Activated CD4-positive, alpha-beta T cell treated with anti-CD3 and anti-CD28 coated beads for 36 hours (primary cell): ENCODE results near the gene PLAAT4. TPM values are rescaled to one million over a fixed set of nuclear protein-coding genes. Genes with fewer than 3 reads are reported as not detected.
"Not testable (repeated sequence)": the region's sequence is repeated elsewhere in the genome, so short reads cannot be mapped to it uniquely, and the experiment has no call there.

ENCODE experiments used
- ATAC-seq: fragments of 200-7000 bp; cut with Tn5 transposase; one replicate; pipeline ENCODE4 v1.10.0; 2021; ENCODE audit warnings: mild to moderate bottlenecking, moderate library complexity
- CTCF ChIA-PET: fragments of 350-600 bp; sonication (Branson Sonifier 250); formaldehyde crosslinking; loops from one replicate; lab custom pipeline; 2021; ENCODE audit warnings: antibody characterized with exemption; lab: Charles Lee
- POLR2A ChIA-PET: fragments of 350-600 bp; sonication (Branson Sonifier 250); formaldehyde crosslinking; loops from one replicate; lab custom pipeline; 2021; ENCODE audit warnings: antibody characterized with exemption, inconsistent platforms; lab: Charles Lee
- DNase-seq: peaks from one replicate; pipeline ENCODE4 v3.0.0-alpha.2; 2020
- H3K27ac Mint-ChIP-seq: one replicate; pipeline ENCODE4 v1.8.0; 2021; ENCODE audit warnings: mixed read lengths
- H3K27me3 Mint-ChIP-seq: one replicate; pipeline ENCODE4 v1.8.0; 2021; ENCODE audit warnings: mixed read lengths
- H3K36me3 Mint-ChIP-seq: one replicate; pipeline ENCODE4 v1.8.0; 2021; ENCODE audit warnings: low read depth, mixed read lengths
- H3K4me1 Mint-ChIP-seq: one replicate; pipeline ENCODE4 v1.8.0; 2021; ENCODE audit warnings: mixed read lengths
- H3K4me3 Mint-ChIP-seq: one replicate; pipeline ENCODE4 v1.8.0; 2021; ENCODE audit warnings: mild to moderate bottlenecking, moderate library complexity, mixed read lengths
- H3K9me3 Mint-ChIP-seq: one replicate; pipeline ENCODE4 v1.8.0; 2021; ENCODE audit warnings: low read depth, mixed read lengths
- intact Hi-C, 2 experiments: fragments of 100-400 bp; cut with DNase I in 1 of 2; cut with micrococcal nuclease in 1 of 2; formaldehyde crosslinking; loops; one replicate each; pipeline versions ENCODE4 v1.14.2 to v1.15.1; 2022 to 2024; cut with DNase I, micrococcal nuclease
- total RNA-seq, 2 experiments: library from RNA; stranded (reverse); gene quantifications; one replicate each; pipeline ENCODE4 v1.2.3, GENCODE V29; 2021

The PLAAT4 gene
- total RNA-seq, 2 experiments from 2014 or later = 16.8 to 18.7 TPM

DNA sequence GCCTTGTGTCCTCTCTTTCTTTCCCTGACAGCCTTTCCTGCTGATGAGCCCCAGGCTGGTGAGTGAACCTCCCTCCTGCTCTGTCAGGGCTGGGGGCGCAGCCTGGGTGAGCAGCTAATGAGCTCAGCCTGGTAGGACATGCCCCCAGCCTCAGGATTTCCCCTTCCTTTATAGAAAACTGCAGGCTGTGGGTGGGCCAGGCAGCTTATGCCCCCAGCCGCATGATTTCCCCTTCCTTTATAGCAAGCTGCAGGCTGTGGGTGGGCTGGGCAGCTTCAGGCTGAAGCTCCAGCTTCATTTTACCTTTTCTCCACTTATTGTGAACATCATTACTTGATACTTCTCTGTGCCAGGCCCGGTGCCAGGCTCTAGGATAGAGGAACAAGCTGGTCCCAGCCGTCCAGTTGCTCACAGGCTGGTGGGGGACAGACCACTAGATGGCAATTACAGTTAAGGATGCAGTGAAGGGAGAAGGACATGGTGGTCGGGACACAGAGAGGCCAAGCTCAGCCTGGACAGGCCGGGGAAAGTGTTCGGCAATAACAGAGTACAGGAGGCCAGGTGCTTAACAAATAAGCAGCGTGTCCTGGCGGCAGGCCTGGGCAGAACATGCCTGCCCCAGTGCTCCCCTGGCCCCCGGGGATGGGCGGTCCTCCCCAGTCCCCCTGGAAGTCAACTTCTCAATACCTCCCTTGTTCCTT is 25.4 kb upstream of the PLAAT4 start:
- Mint-ChIP-seq H3K27me3 (no peaks in the 10 kb centered on the region), H3K9me3 (no peaks in the 10 kb centered on the region), H3K4me3 (no peak overlapping the region), H3K36me3 (no peaks in the 10 kb centered on the region), H3K4me1 (peaks cover 2% of the 10 kb centered on the region), H3K27ac (no peak overlapping the region)
- ATAC-seq = no peak
- intact Hi-C loops = no loop called here
- POLR2A ChIA-PET = no interaction called here
- no peak for DNase-seq
- CTCF ChIA-PET = interaction anchor here (1.3 kb wide), 1 partner anchor 32 kb away, joined by 5 read pairs; no protein-coding TSS in a partner anchor

- no peak for DNase-seq
- H3K27ac Mint-ChIP-seq = no peak overlapping the region
- H3K4me1 Mint-ChIP-seq = no peaks in the 10 kb centered on the region
- H3K4me3 Mint-ChIP-seq = no peak overlapping the region
- intact Hi-C loops = no loop called here
- POLR2A ChIA-PET = no interaction called here
- no peaks in the 10 kb centered on the region for H3K27me3 Mint-ChIP-seq
- ATAC-seq = no peak
- CTCF ChIA-PET = no interaction called here
- H3K9me3 Mint-ChIP-seq = no peaks in the 10 kb centered on the region
- no peaks in the 10 kb centered on the region for H3K36me3 Mint-ChIP-seq
Observed at GRCh38 chr11:63512816-63513215, 23.8 kb upstream of the PLAAT4 start.

GRCh38 chr11:63516109-63516508 is 20.5 kb upstream of the PLAAT4 start:
- Mint-ChIP-seq H3K27me3 (no peaks in the 10 kb centered on the region), H3K9me3 (no peaks in the 10 kb centered on the region), H3K4me3 (no peak overlapping the region), H3K4me1 (peaks cover 7% of the 10 kb centered on the region), H3K36me3 (no peaks in the 10 kb centered on the region), H3K27ac (no peak overlapping the region)
- DNase-seq (no peak), ATAC-seq (no peak)
- intact Hi-C loops = no loop called here
- ChIA-PET CTCF (interaction anchor here (0.6 kb wide), 1 partner anchor 59 kb away, joined by 3 read pairs; no protein-coding TSS in a partner anchor), POLR2A (no interaction called here)

- no peaks in the 10 kb centered on the region for H3K27me3 Mint-ChIP-seq
- DNase-seq = no peak
- H3K9me3 Mint-ChIP-seq = no peaks in the 10 kb centered on the region
- ATAC-seq = no peak
- intact Hi-C loops = no loop called here
- H3K36me3 Mint-ChIP-seq = no peaks in the 10 kb centered on the region
- H3K4me3 Mint-ChIP-seq = no peak overlapping the region
- ChIA-PET POLR2A (interaction anchor here (0.5 kb wide), 1 partner anchor 154 kb away, joined by 3 read pairs; the partner anchor contains the start of gene ATL3), CTCF (no interaction called here)
- H3K4me1 Mint-ChIP-seq = peaks cover 7% of the 10 kb centered on the region
- no peak overlapping the region for H3K27ac Mint-ChIP-seq
Observed at GRCh38 chr11:63517156-63517555, 19.5 kb upstream of the PLAAT4 start.

DNA sequence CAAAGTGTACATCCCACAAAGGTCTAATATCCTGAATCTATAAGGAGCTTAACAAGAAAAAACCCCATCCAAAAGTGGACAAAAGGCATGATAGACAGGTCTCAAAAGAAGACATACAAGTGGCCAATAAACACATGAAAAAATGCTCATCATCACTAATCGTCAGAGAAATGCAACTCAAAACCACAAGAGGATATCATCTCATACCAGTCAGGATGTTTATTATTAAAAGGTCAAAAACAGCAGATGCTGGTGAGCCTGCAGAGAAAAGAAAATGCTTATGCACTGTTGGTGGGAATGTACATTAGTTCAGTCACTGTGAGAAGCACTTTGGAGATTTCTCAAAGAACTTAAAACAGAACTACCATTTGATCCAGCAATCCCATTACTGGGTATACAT is 18.1 kb upstream of the PLAAT4 start:
- Mint-ChIP-seq H3K4me1 (peaks cover 7% of the 10 kb centered on the region), H3K9me3 (no peaks in the 10 kb centered on the region), H3K27me3 (peaks cover under 1% of the 10 kb centered on the region), H3K36me3 (no peaks in the 10 kb centered on the region), H3K4me3 (no peak overlapping the region), H3K27ac (no peak overlapping the region)
- ATAC-seq (no peak), DNase-seq (no peak)
- intact Hi-C loops = no loop called here
- CTCF ChIA-PET = interaction anchor here (1.1 kb wide), 1 partner anchor 9 kb away, joined by 3 read pairs; no protein-coding TSS in a partner anchor
- POLR2A ChIA-PET = no interaction called here

GRCh38 chr11:63520606-63521170 is 15.9 kb upstream of the PLAAT4 start:
- no peak for ATAC-seq
- peaks cover 7% of the 10 kb centered on the region for H3K4me1 Mint-ChIP-seq
- POLR2A ChIA-PET = interaction anchor here (0.6 kb wide), 1 partner anchor 876 kb away, joined by 4 read pairs; no protein-coding TSS in a partner anchor
- intact Hi-C loops = no loop called here
- no peak overlapping the region for H3K27ac Mint-ChIP-seq
- no peaks in the 10 kb centered on the region for H3K9me3 Mint-ChIP-seq
- H3K36me3 Mint-ChIP-seq = no peaks in the 10 kb centered on the region
- H3K27me3 Mint-ChIP-seq = peaks cover 2% of the 10 kb centered on the region
- no peak overlapping the region for H3K4me3 Mint-ChIP-seq
- DNase-seq = no peak
- CTCF ChIA-PET = interaction anchor here (0.7 to 1.1 kb wide), 3 partner anchors 9 to 44 kb away, joined by 3 to 4 read pairs (median 3); no protein-coding TSS in a partner anchor

- POLR2A ChIA-PET = no interaction called here
- H3K27me3 Mint-ChIP-seq = peaks cover 2% of the 10 kb centered on the region
- intact Hi-C loops = no loop called here
Observed at GRCh38 chr11:63521896-63522295, 14.7 kb upstream of the PLAAT4 start.

DNA sequence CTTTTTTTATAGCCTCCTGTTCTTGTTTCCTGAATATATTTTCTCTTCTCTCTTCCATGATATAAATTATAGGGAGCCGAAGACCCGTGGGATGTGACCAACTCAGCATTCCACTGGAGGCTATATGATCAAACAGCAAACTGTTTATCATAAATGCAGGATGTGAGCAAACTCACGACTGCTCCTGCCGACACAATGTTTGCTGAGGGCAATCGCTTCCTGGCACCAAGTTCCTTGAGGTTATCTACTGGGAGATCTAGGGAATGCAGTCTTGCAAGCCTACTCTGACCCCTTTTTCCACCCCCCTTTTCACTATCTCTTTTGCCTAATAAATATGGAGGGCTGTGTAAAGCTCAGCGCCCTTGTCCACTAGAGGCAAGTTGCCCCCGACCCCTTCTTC is 13.5 kb upstream of the PLAAT4 start:
- POLR2A ChIA-PET = no interaction called here
- Mint-ChIP-seq H3K36me3 (no peaks in the 10 kb centered on the region), H3K9me3 (no peaks in the 10 kb centered on the region), H3K4me1 (peaks cover 10% of the 10 kb centered on the region), H3K27ac (no peak overlapping the region), H3K27me3 (peaks cover 2% of the 10 kb centered on the region), H3K4me3 (no peak overlapping the region)
- no peak for ATAC-seq
- CTCF ChIA-PET = no interaction called here
- DNase-seq = no peak
- intact Hi-C loops = no loop called here

More at GRCh38 chr11:63521896-63522295, 14.7 kb upstream of the PLAAT4 start:
- H3K27ac Mint-ChIP-seq = no peak overlapping the region
- H3K36me3 Mint-ChIP-seq = no peaks in the 10 kb centered on the region
- peak overlapping the region; percentile 29 for H3K4me3 Mint-ChIP-seq
- DNase-seq (no peak), ATAC-seq (no peak)
- CTCF ChIA-PET = interaction anchor here (0.7 to 1.1 kb wide), 2 partner anchors 8 to 14 kb away, joined by 3 to 4 read pairs; no protein-coding TSS in a partner anchor
- no peaks in the 10 kb centered on the region for H3K9me3 Mint-ChIP-seq
- peaks cover 7% of the 10 kb centered on the region for H3K4me1 Mint-ChIP-seq

GRCh38 chr11:63527667-63528066 is 8.9 kb upstream of the PLAAT4 start:
- POLR2A ChIA-PET = no interaction called here
- H3K27ac Mint-ChIP-seq = no peak overlapping the region

DNA sequence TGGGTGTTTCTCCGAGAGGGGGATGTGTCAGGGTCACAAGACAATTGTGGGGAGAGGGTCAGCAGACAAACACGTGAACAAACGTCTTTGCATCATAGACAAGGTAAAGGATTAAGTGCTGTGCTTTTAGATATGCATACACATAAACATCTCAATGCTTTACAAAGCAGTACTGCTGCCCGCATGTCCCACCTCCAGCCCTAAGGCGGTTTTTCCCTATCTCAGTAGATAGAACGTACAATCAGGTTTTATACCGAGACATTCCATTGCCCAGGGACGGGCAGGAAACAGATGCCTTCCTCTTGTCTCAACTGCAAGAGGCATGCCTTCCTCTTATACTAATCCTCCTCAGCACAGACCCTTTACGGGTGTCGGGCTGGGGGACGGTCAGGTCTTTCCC is 8.5 kb upstream of the PLAAT4 start:
- ATAC-seq, POLR2A ChIA-PET, H3K27ac Mint-ChIP-seq, H3K36me3 Mint-ChIP-seq, H3K4me3 Mint-ChIP-seq, H3K9me3 Mint-ChIP-seq, CTCF ChIA-PET, DNase-seq, intact Hi-C loops, H3K27me3 Mint-ChIP-seq: not testable (repeated sequence)
- H3K4me1 Mint-ChIP-seq = peaks cover 41% of the 10 kb centered on the region

More at GRCh38 chr11:63527667-63528066, 8.9 kb upstream of the PLAAT4 start:
- CTCF ChIA-PET = interaction anchor here (1.0 kb wide), 1 partner anchor 168 kb away, joined by 3 read pairs; no protein-coding TSS in a partner anchor
- no peak for DNase-seq
- Mint-ChIP-seq H3K4me3 (no peak overlapping the region), H3K27me3 (peaks cover 2% of the 10 kb centered on the region), H3K36me3 (no peaks in the 10 kb centered on the region), H3K9me3 (no peaks in the 10 kb centered on the region), H3K4me1 (peaks cover 36% of the 10 kb centered on the region)
- ATAC-seq = no peak
- intact Hi-C loops = no loop called here

- H3K4me3 Mint-ChIP-seq, H3K27me3 Mint-ChIP-seq, DNase-seq, intact Hi-C loops, H3K27ac Mint-ChIP-seq, H3K9me3 Mint-ChIP-seq, POLR2A ChIA-PET, H3K36me3 Mint-ChIP-seq, ATAC-seq: not testable (repeated sequence)
- CTCF ChIA-PET = interaction anchor here (0.9 to 1.5 kb wide), 3 partner anchors 8 to 110 kb away, joined by 3 to 4 read pairs (median 4); no protein-coding TSS in a partner anchor
- H3K4me1 Mint-ChIP-seq = peaks cover 47% of the 10 kb centered on the region
Observed at GRCh38 chr11:63528729-63529278, 7.8 kb upstream of the PLAAT4 start.
